GM13977 (cell line): ENCODE data around the gene PDE4D.

Experiments
- DNase-seq: peaks from one replicate; pipeline ENCODE4 v3.0.0; 2012; ENCODE audit warnings: low spot score
- in situ Hi-C: fragments of 300-500 bp; cut with MboI; formaldehyde crosslinking; loops from one replicate; pipeline ENCODE4 v1.12.0; 2022; ENCODE audit warnings: low sequenced_read_pairs, low pct_unique_long_range_greater_than_20kb, mixed read lengths, inconsistent platforms; ENCODE audit not compliant: unreplicated experiment
- TF ChIP-seq, protein P1 (sequence below): IDR thresholded peaks from 2 replicates; pipeline ENCODE4 v1.5.1; 2012; ENCODE audit warnings: mild to moderate bottlenecking, control low read depth; ENCODE audit not compliant: insufficient read depth; ENCODE audit errors: extremely low read depth, missing control alignments

The PDE4D gene

DNA sequence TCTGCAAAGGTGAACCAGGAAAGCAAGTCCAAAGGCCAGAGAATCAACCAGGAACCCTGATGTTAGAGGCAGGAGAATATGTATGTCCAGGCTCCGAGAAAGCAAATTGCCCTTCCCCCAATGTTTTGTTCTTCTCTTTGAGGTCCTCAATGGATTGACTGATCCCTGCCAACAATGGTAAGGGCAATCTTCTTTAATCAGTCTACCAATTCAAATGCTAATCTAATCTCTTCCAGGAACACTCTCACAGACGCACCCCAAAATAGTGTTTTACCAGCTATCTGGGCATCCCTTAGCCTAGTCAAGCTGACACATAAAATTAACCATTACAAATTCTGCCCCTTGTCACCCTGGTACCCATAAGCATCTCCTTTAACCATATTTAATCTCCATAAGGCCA lies 912.6 kb downstream of the PDE4D start:
- in situ Hi-C loops, result no loop called here
- DNase-seq, result no peak
- TF ChIP-seq, protein P1, sequence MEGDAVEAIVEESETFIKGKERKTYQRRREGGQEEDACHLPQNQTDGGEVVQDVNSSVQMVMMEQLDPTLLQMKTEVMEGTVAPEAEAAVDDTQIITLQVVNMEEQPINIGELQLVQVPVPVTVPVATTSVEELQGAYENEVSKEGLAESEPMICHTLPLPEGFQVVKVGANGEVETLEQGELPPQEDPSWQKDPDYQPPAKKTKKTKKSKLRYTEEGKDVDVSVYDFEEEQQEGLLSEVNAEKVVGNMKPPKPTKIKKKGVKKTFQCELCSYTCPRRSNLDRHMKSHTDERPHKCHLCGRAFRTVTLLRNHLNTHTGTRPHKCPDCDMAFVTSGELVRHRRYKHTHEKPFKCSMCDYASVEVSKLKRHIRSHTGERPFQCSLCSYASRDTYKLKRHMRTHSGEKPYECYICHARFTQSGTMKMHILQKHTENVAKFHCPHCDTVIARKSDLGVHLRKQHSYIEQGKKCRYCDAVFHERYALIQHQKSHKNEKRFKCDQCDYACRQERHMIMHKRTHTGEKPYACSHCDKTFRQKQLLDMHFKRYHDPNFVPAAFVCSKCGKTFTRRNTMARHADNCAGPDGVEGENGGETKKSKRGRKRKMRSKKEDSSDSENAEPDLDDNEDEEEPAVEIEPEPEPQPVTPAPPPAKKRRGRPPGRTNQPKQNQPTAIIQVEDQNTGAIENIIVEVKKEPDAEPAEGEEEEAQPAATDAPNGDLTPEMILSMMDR, result no peak

DNA sequence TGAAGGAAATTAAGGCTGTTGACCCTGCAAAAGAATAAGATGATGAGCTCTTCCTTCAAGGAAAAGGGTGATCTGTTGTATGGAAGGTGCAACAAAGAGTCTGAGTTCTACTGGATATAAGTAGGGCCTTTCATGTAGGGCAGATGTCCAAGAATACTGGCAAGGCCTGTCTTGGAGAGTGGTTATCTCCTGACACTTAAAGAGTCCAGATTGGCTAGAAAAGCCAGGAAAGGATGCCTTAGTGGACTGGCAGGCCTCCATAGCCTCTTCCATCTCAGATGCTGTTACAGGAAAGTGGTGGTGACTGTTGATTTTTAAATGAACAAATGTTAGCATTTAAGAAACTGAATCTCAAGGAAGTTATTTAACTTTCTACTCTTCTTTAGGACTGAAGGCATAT lies 914.4 kb downstream of the PDE4D start:
- no peak for DNase-seq
- TF ChIP-seq, protein P1, result no peak
- in situ Hi-C loops, result no loop called here

DNA sequence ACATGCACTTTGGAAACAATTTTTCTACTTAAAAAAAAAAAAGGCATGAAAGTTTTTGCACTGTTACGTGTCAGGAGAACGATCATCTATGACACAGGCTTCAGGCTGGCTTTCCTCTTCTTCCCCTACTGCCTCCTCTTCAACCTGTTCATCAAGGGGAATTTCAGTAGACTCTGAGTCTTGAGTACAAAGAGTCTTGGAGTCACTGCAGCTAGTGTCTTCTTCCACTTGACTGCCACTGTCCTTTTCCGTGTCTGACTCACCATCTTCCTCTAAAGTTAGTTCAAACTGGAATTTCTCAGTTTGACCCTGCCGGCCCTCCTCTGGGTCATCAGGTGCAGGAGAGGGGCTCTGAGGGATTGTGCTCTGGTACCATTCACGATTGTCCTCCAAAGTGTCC lies 918.9 kb downstream of the PDE4D start:
- DNase-seq, result no peak
- in situ Hi-C loops, result no loop called here
- TF ChIP-seq, protein P1, result no peak

DNA sequence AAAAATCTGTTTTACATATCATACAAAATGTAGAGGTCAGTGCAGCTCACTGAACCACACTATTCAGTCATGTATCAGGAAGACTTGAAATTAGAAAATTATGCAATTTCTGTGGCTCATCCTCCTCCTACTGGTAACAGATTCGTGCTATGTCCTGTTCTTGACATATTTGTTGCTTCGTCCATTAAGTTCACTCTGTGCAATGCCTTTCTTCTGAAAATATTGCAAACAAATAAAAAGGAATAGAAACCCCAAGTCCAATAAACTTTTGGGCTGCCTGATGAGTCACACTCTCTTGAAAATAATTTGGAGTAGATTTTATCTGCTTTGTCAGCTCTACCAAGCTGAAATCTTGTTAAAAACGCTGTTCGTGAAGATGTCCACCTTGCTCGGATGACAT lies 919.4 kb downstream of the PDE4D start:
- in situ Hi-C loops, result no loop called here
- no peak for DNase-seq
- TF ChIP-seq, protein P1, result no peak

DNA sequence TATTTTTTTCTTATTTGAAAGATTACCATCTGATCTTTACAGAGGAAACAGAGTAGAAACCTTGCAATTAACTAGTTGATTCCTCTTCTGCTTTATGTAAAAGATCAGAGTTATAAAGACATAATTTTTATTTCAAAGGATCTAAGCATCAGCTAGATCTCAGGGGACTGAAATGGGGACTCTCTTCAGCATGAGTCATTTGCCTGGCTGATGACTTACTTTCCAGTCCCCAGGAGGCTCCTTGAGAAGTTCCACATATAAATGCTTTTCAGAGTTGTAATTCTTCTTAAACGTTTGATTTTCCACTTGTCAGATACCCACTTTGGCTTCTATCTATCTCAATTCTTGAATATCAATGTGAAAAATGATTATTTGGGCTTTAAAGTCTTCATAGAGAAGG lies 921.2 kb downstream of the PDE4D start:
- TF ChIP-seq, protein P1, result no peak
- in situ Hi-C loops, result no loop called here

DNA sequence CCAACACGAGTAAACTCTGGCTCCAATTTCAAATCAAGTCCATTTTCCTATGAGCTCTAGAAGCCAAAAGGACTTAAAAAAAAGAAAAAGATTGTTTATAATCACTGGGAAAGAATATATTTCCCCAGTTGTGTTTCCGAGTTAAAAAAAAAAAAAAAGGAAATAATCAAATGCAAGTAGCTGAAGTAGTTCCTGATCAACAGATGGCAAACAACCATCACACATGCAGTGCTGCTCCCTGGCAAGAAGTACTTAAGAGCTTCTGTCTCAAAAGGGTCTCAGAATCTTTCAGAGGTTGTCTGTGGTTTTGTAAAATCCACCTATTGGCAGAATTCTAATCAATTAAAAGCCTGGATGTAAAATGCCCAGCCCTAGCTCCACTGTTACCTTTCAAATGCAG lies 922.8 kb downstream of the PDE4D start:
- TF ChIP-seq, protein P1, result no peak
- DNase-seq, result no peak
- in situ Hi-C loops, result no loop called here

More for the DNA sequence above, 921.2 kb downstream of the PDE4D start:
- DNase-seq, result no peak

DNA sequence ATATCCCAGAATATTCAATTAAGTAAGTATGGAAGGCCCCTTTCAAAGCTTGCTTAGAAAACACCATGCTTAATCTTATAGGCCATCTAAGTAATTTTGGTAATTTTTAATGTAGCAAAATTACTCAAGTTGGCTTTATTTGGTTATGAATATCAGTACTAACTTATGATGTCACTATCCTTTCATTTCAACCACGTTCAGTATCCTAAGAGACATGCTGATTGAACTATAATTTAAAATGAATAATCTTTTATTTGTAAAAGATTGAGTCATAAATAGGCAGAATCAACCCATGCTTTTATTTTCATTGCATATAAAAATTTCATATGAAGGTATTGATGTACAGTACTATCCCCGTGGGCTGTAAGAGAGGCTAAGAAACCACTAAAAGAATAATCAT lies 923.7 kb downstream of the PDE4D start:
- TF ChIP-seq, protein P1, result no peak
- no peak for DNase-seq
- in situ Hi-C loops, result no loop called here
